Panc1 (cell line): Measurements from ENCODE around the gene ADARB2. TPM values are rescaled to one million over a fixed set of nuclear protein-coding genes. Genes with fewer than 3 reads are reported as not detected.

Experiments
- ATAC-seq: fragments of 200-7000 bp; cut with Tn5 transposase; 2 replicates; pipeline ENCODE4 v1.9.1; 2020; ENCODE audit warnings: mild to moderate bottlenecking, moderate library complexity
- BruUV-seq: library from RNA; stranded (reverse); fragments of 400-500 nt; replicated peaks from 2 replicates; lab custom pipeline; 2021; lab: Mats Ljungman, UMichigan
- CTCF ChIA-PET: fragments of 300-600 bp; sonication (Branson Sonifier 250); formaldehyde crosslinking; loops from one replicate; lab custom pipeline; 2022; ENCODE audit warnings: antibody characterized with exemption; lab: Charles Lee
- POLR2A ChIA-PET: fragments of 300-600 bp; sonication (Branson Sonifier 250); formaldehyde crosslinking; loops from one replicate; lab custom pipeline; 2022; ENCODE audit warnings: antibody characterized with exemption; lab: Charles Lee
- DNase-seq: peaks from one replicate; pipeline ENCODE4 v3.0.0-alpha.2; 2010; ENCODE audit warnings: low read depth, low spot score
- H3K27ac ChIP-seq: 2 replicates; pipeline ENCODE4 v1.5.1; 2011; ENCODE audit warnings: mild to moderate bottlenecking, low read length, inconsistent platforms
- H3K27me3 ChIP-seq: fragments of 200-500 bp; sonication (Bioruptor generic); 2 replicates; pipeline ENCODE4 v1.6.0; 2014; ENCODE audit warnings: low read length, inconsistent platforms; ENCODE audit not compliant: control insufficient read depth, insufficient read depth
- H3K36me3 ChIP-seq: fragments of 200-500 bp; sonication (Bioruptor generic); 2 replicates; pipeline ENCODE4 v1.5.1; 2014; ENCODE audit warnings: inconsistent platforms, mild to moderate bottlenecking, low read length, moderate library complexity; ENCODE audit not compliant: control insufficient read depth, insufficient read depth
- H3K4me1 ChIP-seq: 2 replicates; pipeline ENCODE4 v1.5.1; 2011; ENCODE audit warnings: inconsistent platforms, mild to moderate bottlenecking, low read length, moderate library complexity; ENCODE audit not compliant: control insufficient read depth, insufficient read depth
- H3K4me3 ChIP-seq, 2 experiments: 2 replicates each; pipeline ENCODE4 v1.5.1; 2011 to 2012; ENCODE audit warnings: low read depth in 2 of 2, low read length in 2 of 2, mild to moderate bottlenecking in 2 of 2, inconsistent platforms in 1 of 2, moderate library complexity in 1 of 2
- H3K9me3 ChIP-seq: fragments of 200-500 bp; sonication (Bioruptor generic); 2 replicates; pipeline ENCODE4 v1.5.1; 2014; ENCODE audit warnings: low read depth, mild to moderate bottlenecking, inconsistent platforms, low read length, moderate library complexity; ENCODE audit not compliant: control insufficient read depth, insufficient read depth
- CTCF ChIP-seq: fragments of 450-650 bp; IDR thresholded peaks from 2 replicates; pipeline ENCODE4 v1.5.1; 2017; ENCODE audit warnings: mild to moderate bottlenecking
- POLR2AphosphoS5 ChIP-seq: IDR thresholded peaks from 2 replicates; pipeline ENCODE4 v1.6.1; 2012; ENCODE audit warnings: mild to moderate bottlenecking, low read depth, low read length, moderate library complexity
- REST ChIP-seq, 2 experiments: IDR thresholded peaks; 2 replicates each; pipeline ENCODE4 v1.6.1; 2011 to 2012; ENCODE audit warnings: low read depth in 2 of 2, control low read depth in 1 of 2, low read length in 1 of 2, mild to moderate bottlenecking in 1 of 2, moderate library complexity in 1 of 2; ENCODE audit not compliant: insufficient read depth in 1 of 2
- SIN3A ChIP-seq: IDR thresholded peaks from 2 replicates; pipeline ENCODE4 v1.6.1; 2012; ENCODE audit warnings: low read depth, mild to moderate bottlenecking, low read length, moderate library complexity, borderline replicate concordance; ENCODE audit not compliant: insufficient read depth
- TCF7L2 ChIP-seq: IDR thresholded peaks from 2 replicates; pipeline ENCODE4 v1.6.1; 2011; ENCODE audit warnings: mild to moderate bottlenecking, low read depth, low read length, inconsistent platforms
- in situ Hi-C: cut with HindIII; loops from 2 replicates; pipeline ENCODE4 v1.10.0; 2016; ENCODE audit warnings: low sequenced_read_pairs, low pct_unique_long_range_greater_than_20kb
- intact Hi-C: fragments of 100-400 bp; cut with micrococcal nuclease; formaldehyde crosslinking; loops from one replicate; pipeline ENCODE4 v1.10.0; 2022; ENCODE audit not compliant: unreplicated experiment
- total RNA-seq: library from RNA; stranded (reverse); gene quantifications from one replicate; pipeline ENCODE4 v1.2.1, GENCODE V29; 2021; ENCODE audit not compliant: unreplicated experiment

The ADARB2 gene
- total RNA-seq, 1 experiment from 2014 or later, result 0.31 TPM

- no peak for DNase-seq
- BruUV-seq, result no TSS peak
- Histone ChIP-seq H3K36me3 (no peaks in the 10 kb centered on the region), H3K27ac (no peak overlapping the region), H3K4me1 (no peaks in the 10 kb centered on the region), H3K27me3 (no peaks in the 10 kb centered on the region; the same call in 1 of the 2 replicates), H3K4me3 (no peak overlapping the region), H3K9me3 (no peaks in the 10 kb centered on the region)
- ATAC-seq, result no peak
- intact Hi-C loops (no loop called here), in situ Hi-C loops (no loop called here)
- no peak for TF ChIP-seq REST (IDR thresholded peaks at IDR 0.05; ENCODE audit: insufficient read depth in 1 of 2, low read depth in 2 of 2, low read length in 1 of 2)
- no peak for TF ChIP-seq SIN3A
- no peak for TF ChIP-seq TCF7L2
- no peak for TF ChIP-seq CTCF
- no peak for TF ChIP-seq POLR2AphosphoS5
- CTCF ChIA-PET, result no interaction called here
- POLR2A ChIA-PET, result no interaction called here
These were observed 180.8 kb downstream of the ADARB2 start for GRCh38 chr10:1556496-1556895.

- no peak for TF ChIP-seq CTCF
- TF ChIP-seq TCF7L2, result no peak
- no peak for TF ChIP-seq POLR2AphosphoS5
- TF ChIP-seq REST (IDR thresholded peaks at IDR 0.05; ENCODE audit: insufficient read depth in 1 of 2, low read depth in 2 of 2, low read length in 1 of 2), result no peak
- no peak for TF ChIP-seq SIN3A
- Histone ChIP-seq H3K27me3 (no peaks in the 10 kb centered on the region; the same call in 1 of the 2 replicates), H3K9me3 (no peaks in the 10 kb centered on the region), H3K27ac (no peak overlapping the region), H3K36me3 (no peaks in the 10 kb centered on the region), H3K4me1 (no peaks in the 10 kb centered on the region), H3K4me3 (no peak overlapping the region)
- ATAC-seq (no peak), DNase-seq (no peak)
- no TSS peak for BruUV-seq
- ChIA-PET CTCF (no interaction called here), POLR2A (no interaction called here)
- in situ Hi-C loops, result no loop called here
- intact Hi-C loops, result no loop called here
These were observed 183.4 kb downstream of the ADARB2 start for GRCh38 chr10:1553951-1554350.
